LNCaP clone FGC (cell line): ENCODE measurements around the gene CENPN.

Experiments used
- DNase-seq: peaks from one replicate; pipeline ENCODE4 v3.0.0-alpha.2; 2011; ENCODE audit warnings: low read depth
- H3K4me3 ChIP-seq: 2 replicates; pipeline ENCODE4 v1.5.1; 2011; ENCODE audit warnings: mild to moderate bottlenecking, low read depth, low read length, control low read depth
- CTCF ChIP-seq: IDR thresholded peaks from 2 replicates; pipeline ENCODE4 v1.5.1; 2012; ENCODE audit warnings: mild to moderate bottlenecking; ENCODE audit not compliant: control insufficient read depth, insufficient read depth; ENCODE audit errors: extremely low read depth

Gene CENPN

GRCh38 chr16:81061871-81062608 is 55.0 kb downstream of the CENPN start:
- DNase-seq, result no peak
- H3K4me3 ChIP-seq, result no peak overlapping the region
- TF ChIP-seq CTCF, result no peak

- no peak for DNase-seq
- no peak overlapping the region for H3K4me3 ChIP-seq
Measured at GRCh38 chr16:81066681-81067080, 59.7 kb downstream of the CENPN start.

GRCh38 chr16:81067166-81067565 is 60.2 kb downstream of the CENPN start:
- no peak for TF ChIP-seq CTCF
- DNase-seq, result peak; percentile 77

More at GRCh38 chr16:81066681-81067080, 59.7 kb downstream of the CENPN start:
- TF ChIP-seq CTCF, result no peak

GRCh38 chr16:81069063-81069462 is 62.0 kb downstream of the CENPN start:
- DNase-seq, result no peak
- no peak overlapping the region for H3K4me3 ChIP-seq
- no peak for TF ChIP-seq CTCF

More at GRCh38 chr16:81067166-81067565, 60.2 kb downstream of the CENPN start:
- H3K4me3 ChIP-seq, result no peak overlapping the region

- no peak for TF ChIP-seq CTCF
- no peak overlapping the region for H3K4me3 ChIP-seq
- no peak for DNase-seq
Measured at GRCh38 chr16:81070979-81071378, 64.0 kb downstream of the CENPN start.

- no peak for DNase-seq
- no peak for TF ChIP-seq CTCF
- H3K4me3 ChIP-seq, result no peak overlapping the region
Measured at GRCh38 chr16:81071805-81072204, 64.8 kb downstream of the CENPN start.
